ENCODE measurements around the gene WT1. TPM values are rescaled to one million over a fixed set of nuclear protein-coding genes. Genes with fewer than 3 reads are reported as not detected.
"Not testable (repeated sequence)": the region's sequence is repeated elsewhere in the genome, so short reads cannot be mapped to it uniquely, and the experiment has no call there.

The WT1 gene
- total RNA-seq, 4 donors from 2014 or later, result 0.52 to 2.7 (median 1.6) TPM; not detected in 1

DNA sequence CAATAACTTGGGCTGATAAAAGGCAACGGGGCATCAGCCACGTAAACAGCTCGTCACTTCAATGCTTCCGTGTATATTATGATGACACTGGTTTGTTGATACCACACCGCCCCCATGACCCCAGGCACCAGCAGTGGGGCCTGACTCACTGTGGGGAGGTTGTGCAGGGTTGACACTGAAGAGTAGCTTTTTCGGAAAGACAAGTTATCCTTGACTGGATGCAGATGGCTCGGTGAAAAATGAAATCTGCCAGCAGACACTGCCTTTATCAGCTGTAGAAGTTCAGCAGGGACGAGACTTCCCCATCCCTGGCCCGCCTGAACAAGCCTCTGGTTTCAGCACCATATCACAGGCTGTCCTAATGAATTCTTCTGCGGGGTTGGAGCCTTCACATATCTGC, 55.6 kb downstream of the WT1 start:
- no peak for TF ChIP-seq EP300 (IDR thresholded peaks at IDR 0.05)
- no peak for TF ChIP-seq POLR2AphosphoS5 (IDR thresholded peaks at IDR 0.05)
- TF ChIP-seq, protein P1, sequence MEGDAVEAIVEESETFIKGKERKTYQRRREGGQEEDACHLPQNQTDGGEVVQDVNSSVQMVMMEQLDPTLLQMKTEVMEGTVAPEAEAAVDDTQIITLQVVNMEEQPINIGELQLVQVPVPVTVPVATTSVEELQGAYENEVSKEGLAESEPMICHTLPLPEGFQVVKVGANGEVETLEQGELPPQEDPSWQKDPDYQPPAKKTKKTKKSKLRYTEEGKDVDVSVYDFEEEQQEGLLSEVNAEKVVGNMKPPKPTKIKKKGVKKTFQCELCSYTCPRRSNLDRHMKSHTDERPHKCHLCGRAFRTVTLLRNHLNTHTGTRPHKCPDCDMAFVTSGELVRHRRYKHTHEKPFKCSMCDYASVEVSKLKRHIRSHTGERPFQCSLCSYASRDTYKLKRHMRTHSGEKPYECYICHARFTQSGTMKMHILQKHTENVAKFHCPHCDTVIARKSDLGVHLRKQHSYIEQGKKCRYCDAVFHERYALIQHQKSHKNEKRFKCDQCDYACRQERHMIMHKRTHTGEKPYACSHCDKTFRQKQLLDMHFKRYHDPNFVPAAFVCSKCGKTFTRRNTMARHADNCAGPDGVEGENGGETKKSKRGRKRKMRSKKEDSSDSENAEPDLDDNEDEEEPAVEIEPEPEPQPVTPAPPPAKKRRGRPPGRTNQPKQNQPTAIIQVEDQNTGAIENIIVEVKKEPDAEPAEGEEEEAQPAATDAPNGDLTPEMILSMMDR (IDR thresholded peaks at IDR 0.05), result no peak
- no peak for TF ChIP-seq POLR2A (IDR thresholded peaks at IDR 0.05)
- Histone ChIP-seq H3K27me3 (peaks cover 51% of the 10 kb centered on the region), H3K27ac (no peak overlapping the region), H3K36me3 (no peaks in the 10 kb centered on the region), H3K4me3 (no peak overlapping the region), H3K4me1 (no peaks in the 10 kb centered on the region), H3K9me3 (peaks cover 0 to 12% (median 0%) of the 10 kb centered on the region in 3 donors)
- 27 to 49% methylated on average over 5 to 6 of the region's 10 CpGs for WGBS, 2 donors (ENCODE audit: low coverage in 1 of 2)
- ATAC-seq, result no peak

DNA sequence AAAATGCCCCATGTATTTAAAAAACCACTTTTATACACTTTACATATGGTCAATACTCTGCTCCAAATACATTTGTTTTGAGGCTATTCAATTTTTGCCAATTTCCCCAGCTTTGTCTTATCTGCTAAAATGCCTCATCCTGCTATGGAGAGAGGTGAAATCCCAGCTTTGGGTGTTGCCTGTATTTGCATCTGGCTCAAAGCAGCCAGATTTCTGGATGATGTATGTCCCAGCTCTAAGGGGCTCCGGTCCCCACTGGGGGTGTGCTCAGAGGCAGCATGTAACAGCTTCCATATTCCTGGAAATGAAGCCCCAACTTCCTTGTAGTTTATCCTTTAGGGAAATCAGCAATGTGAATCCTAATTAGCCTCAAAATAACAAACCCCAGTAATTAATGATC, 59.5 kb downstream of the WT1 start:
- Histone ChIP-seq H3K36me3 (no peaks in the 10 kb centered on the region), H3K9me3 (peaks cover 0 to 12% (median 0%) of the 10 kb centered on the region in 3 donors), H3K27me3 (peaks cover 31% of the 10 kb centered on the region), H3K27ac (no peak overlapping the region), H3K4me3 (no peak overlapping the region), H3K4me1 (no peaks in the 10 kb centered on the region)
- 40% methylated on average over 1 of the region's 1 CpG; no CpG with 5 or more reads in 1 of the 2 donors for WGBS, 2 donors (ENCODE audit: low coverage in 1 of 2)
- no peak for ATAC-seq
- TF ChIP-seq POLR2AphosphoS5 (IDR thresholded peaks at IDR 0.05), result no peak
- TF ChIP-seq, protein P1 (IDR thresholded peaks at IDR 0.05), result no peak
- no peak for TF ChIP-seq POLR2A (IDR thresholded peaks at IDR 0.05)

DNA sequence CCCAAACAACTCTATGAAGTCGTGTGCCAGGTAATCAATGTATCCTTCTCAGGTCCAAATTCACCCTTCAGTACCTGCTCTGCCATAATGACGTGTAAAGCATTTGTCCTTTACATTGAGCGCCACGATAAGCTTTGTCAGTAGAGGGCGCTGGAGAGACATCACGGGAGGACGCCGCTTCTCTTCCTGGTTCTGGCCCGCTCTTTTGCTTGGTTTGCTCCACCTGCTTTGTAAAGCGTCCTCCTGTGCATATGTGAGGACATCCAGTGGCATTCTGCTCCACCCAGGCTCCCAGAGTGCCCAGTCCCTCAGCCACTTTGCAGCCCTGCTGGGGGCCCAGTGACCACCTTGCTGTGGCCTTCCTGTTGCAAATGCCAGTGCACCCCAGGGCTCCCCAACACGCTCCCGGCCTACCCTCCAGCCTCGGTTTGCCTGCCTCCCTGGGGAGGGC, 61.1 kb downstream of the WT1 start:
- no peak overlapping the region for H3K27ac ChIP-seq
- H3K36me3 ChIP-seq, result no peaks in the 10 kb centered on the region
- no peaks in the 10 kb centered on the region for H3K4me1 ChIP-seq
- TF ChIP-seq POLR2AphosphoS5 (IDR thresholded peaks at IDR 0.05) (no peak), POLR2A (IDR thresholded peaks at IDR 0.05) (no peak), EP300 (IDR thresholded peaks at IDR 0.05) (no peak)
- TF ChIP-seq, protein P1 (IDR thresholded peaks at IDR 0.05), result no peak
- no peak overlapping the region for H3K4me3 ChIP-seq
- 11 to 35% methylated on average over 1 to 8 of the region's 13 CpGs for WGBS, 2 donors (ENCODE audit: low coverage in 1 of 2)
- no peak for ATAC-seq
- H3K27me3 ChIP-seq, result peaks cover 18% of the 10 kb centered on the region
- peaks cover 0 to 12% (median 0%) of the 10 kb centered on the region in 3 donors for H3K9me3 ChIP-seq

DNA sequence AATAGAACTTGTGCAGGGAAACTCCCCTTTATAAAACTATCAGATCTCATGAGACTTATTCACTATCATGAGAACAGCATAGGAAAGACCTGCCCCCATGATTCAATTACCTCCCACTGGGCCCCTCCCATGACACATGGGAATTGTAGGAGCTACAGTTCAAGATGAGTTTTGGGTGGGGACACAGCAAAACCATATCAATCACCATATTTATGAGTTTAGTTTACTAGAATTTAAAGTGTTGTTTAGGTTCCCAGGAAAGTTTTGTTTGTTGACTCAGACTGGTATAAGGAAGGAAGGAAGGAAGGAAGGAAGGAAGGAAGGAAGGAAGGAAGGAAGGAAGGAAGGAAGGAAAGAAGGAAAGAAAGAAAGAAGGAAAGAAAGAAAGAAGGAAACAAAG, 65.4 kb downstream of the WT1 start:
- not testable (repeated sequence) for H3K9me3 ChIP-seq, H3K4me3 ChIP-seq, H3K27me3 ChIP-seq, H3K36me3 ChIP-seq, H3K27ac ChIP-seq, ATAC-seq, H3K4me1 ChIP-seq

DNA sequence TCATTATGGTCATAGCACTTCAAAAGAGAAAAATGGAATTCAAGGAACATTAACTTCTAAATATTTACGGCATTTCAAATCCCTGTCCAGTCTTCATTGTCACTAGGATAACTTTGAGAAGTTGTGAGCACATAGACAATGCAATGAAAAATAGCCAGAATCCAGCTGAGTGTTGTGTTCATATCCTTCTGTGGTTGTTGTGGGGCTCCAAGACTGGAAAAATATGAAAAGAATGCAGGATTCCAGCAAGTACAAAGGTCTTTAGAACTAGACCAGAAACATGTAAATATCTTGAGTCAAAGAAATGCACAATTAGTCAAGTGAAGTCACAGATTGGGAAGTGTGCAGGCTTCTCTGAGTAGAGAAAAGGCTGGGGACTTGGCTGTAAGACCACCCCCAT, 68.7 kb downstream of the WT1 start:
- WGBS, 2 donors (ENCODE audit: low coverage in 1 of 2), result 22 to 47% methylated on average over 1 of the region's 1 CpG
- TF ChIP-seq EP300 (IDR thresholded peaks at IDR 0.05), result no peak
- TF ChIP-seq, protein P1 (IDR thresholded peaks at IDR 0.05), result no peak
- TF ChIP-seq POLR2A (IDR thresholded peaks at IDR 0.05), result no peak
- TF ChIP-seq POLR2AphosphoS5 (IDR thresholded peaks at IDR 0.05), result no peak

More for the DNA sequence above, 68.7 kb downstream of the WT1 start:
- H3K9me3 ChIP-seq, result peaks cover 0 to 9% (median 0%) of the 10 kb centered on the region in 3 donors
- H3K36me3 ChIP-seq, result no peaks in the 10 kb centered on the region
- no peak overlapping the region for H3K27ac ChIP-seq
- no peaks in the 10 kb centered on the region for H3K27me3 ChIP-seq
- ATAC-seq, result no peak
- H3K4me1 ChIP-seq, result no peaks in the 10 kb centered on the region
- H3K4me3 ChIP-seq, result no peak overlapping the region

All from gastroesophageal sphincter (tissue), 4 donors.